Parathyroid adenoma (tissue), 2 donors: ENCODE measurements around the gene TCF3.

ENCODE experiments used
- H2AFZ ChIP-seq: fragments of 300-600 bp; sonication (generic); one replicate; pipeline ENCODE4 v1.7.0; 2017; ENCODE audit warnings: antibody characterized with exemption, mild to moderate bottlenecking
- H3K27ac ChIP-seq: fragments of 300-600 bp; sonication (generic); one replicate; pipeline ENCODE4 v1.7.0; 2017
- H3K27me3 ChIP-seq: fragments of 300-600 bp; sonication (generic); one replicate; pipeline ENCODE4 v1.7.0; 2017; ENCODE audit warnings: low read length; ENCODE audit not compliant: control insufficient read depth, insufficient read depth
- H3K36me3 ChIP-seq: fragments of 300-600 bp; sonication (generic); one replicate; pipeline ENCODE4 v1.7.0; 2017; ENCODE audit warnings: low read length; ENCODE audit not compliant: control insufficient read depth, insufficient read depth
- H3K4me1 ChIP-seq: fragments of 300-600 bp; sonication (generic); one replicate; pipeline ENCODE4 v1.7.0; 2017; ENCODE audit warnings: control low read depth
- H3K4me2 ChIP-seq: fragments of 300-600 bp; sonication (generic); one replicate; pipeline ENCODE4 v1.7.0; 2017; ENCODE audit warnings: low read length
- H3K4me3 ChIP-seq: fragments of 300-600 bp; sonication (generic); one replicate; pipeline ENCODE4 v1.7.0; 2017; ENCODE audit warnings: low read depth, low read length
- H3K79me2 ChIP-seq: fragments of 300-600 bp; sonication (generic); one replicate; pipeline ENCODE4 v1.7.0; 2017; ENCODE audit warnings: control low read depth
- H3K9ac ChIP-seq: fragments of 300-600 bp; sonication (generic); one replicate; pipeline ENCODE4 v1.7.0; 2017; ENCODE audit warnings: mild to moderate bottlenecking
- H3K9me3 ChIP-seq: fragments of 300-600 bp; sonication (generic); one replicate; pipeline ENCODE4 v1.7.0; 2017; ENCODE audit warnings: low read length; ENCODE audit not compliant: control insufficient read depth
- TF ChIP-seq, protein P1 (sequence below): fragments of 300-600 bp; sonication (generic); IDR thresholded peaks from one replicate; pipeline ENCODE4 v1.7.0; 2017; ENCODE audit warnings: antibody characterized with exemption, mild to moderate bottlenecking
- donor health status: primary hyperparathyroidism.

The TCF3 gene

DNA sequence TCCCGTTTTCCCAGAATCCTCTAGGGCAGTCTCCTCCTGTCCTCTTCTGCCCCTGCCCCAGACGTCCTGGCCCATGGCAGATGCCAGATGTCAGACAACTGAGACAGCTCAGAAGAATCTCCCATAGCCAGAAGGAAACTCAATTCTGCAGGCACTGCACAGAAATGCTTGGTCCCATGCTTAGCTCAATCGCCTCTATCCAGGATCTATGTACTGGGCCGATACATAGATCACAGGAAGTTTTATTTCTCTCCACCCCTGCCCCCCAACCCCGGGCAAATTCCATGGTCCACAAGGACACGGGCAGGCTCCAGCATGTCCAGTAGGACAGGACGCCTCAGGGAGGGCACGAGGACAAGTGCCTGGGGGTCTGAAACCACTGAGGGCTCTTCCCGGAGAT is 64.5 kb downstream of the TCF3 start:
- H3K9me3 ChIP-seq = no peaks in the 10 kb centered on the region
- peaks cover 56% of the 10 kb centered on the region for H3K79me2 ChIP-seq
- no peaks in the 10 kb centered on the region for H3K36me3 ChIP-seq
- H3K4me3 ChIP-seq = no peak overlapping the region
- H3K27ac ChIP-seq = no peak overlapping the region
- no peak overlapping the region for H2AFZ ChIP-seq
- no peaks in the 10 kb centered on the region for H3K4me1 ChIP-seq
- TF ChIP-seq, protein P1, sequence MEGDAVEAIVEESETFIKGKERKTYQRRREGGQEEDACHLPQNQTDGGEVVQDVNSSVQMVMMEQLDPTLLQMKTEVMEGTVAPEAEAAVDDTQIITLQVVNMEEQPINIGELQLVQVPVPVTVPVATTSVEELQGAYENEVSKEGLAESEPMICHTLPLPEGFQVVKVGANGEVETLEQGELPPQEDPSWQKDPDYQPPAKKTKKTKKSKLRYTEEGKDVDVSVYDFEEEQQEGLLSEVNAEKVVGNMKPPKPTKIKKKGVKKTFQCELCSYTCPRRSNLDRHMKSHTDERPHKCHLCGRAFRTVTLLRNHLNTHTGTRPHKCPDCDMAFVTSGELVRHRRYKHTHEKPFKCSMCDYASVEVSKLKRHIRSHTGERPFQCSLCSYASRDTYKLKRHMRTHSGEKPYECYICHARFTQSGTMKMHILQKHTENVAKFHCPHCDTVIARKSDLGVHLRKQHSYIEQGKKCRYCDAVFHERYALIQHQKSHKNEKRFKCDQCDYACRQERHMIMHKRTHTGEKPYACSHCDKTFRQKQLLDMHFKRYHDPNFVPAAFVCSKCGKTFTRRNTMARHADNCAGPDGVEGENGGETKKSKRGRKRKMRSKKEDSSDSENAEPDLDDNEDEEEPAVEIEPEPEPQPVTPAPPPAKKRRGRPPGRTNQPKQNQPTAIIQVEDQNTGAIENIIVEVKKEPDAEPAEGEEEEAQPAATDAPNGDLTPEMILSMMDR = no peak
- H3K27me3 ChIP-seq = no peaks in the 10 kb centered on the region
- no peak overlapping the region for H3K9ac ChIP-seq
- H3K4me2 ChIP-seq = no peak overlapping the region

DNA sequence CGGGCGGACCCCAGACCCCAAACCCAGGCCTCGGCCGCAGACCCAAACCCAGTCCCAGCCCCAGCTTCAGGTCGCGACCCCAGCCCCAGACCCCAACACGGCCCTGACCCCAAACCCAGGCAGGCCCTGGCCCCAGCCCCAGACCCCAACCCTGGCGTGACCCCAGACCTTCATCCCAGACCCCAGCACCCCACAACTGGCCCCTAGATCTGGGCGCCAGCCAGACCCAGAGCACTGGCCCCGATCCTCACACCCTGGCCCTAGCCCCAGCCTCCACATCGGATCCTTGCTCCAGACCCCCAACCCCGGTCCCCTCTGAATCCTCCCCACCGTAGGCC is 67.2 kb downstream of the TCF3 start:
- H3K9ac ChIP-seq = no peak overlapping the region
- peaks cover 54% of the 10 kb centered on the region for H3K79me2 ChIP-seq
- no peaks in the 10 kb centered on the region for H3K36me3 ChIP-seq
- H3K27me3 ChIP-seq = no peaks in the 10 kb centered on the region
- no peak overlapping the region for H3K4me3 ChIP-seq
- H3K27ac ChIP-seq = no peak overlapping the region
- no peak overlapping the region for H3K4me2 ChIP-seq
- no peaks in the 10 kb centered on the region for H3K9me3 ChIP-seq
- no peaks in the 10 kb centered on the region for H3K4me1 ChIP-seq
- H2AFZ ChIP-seq = no peak overlapping the region
- TF ChIP-seq, protein P1 = no peak

DNA sequence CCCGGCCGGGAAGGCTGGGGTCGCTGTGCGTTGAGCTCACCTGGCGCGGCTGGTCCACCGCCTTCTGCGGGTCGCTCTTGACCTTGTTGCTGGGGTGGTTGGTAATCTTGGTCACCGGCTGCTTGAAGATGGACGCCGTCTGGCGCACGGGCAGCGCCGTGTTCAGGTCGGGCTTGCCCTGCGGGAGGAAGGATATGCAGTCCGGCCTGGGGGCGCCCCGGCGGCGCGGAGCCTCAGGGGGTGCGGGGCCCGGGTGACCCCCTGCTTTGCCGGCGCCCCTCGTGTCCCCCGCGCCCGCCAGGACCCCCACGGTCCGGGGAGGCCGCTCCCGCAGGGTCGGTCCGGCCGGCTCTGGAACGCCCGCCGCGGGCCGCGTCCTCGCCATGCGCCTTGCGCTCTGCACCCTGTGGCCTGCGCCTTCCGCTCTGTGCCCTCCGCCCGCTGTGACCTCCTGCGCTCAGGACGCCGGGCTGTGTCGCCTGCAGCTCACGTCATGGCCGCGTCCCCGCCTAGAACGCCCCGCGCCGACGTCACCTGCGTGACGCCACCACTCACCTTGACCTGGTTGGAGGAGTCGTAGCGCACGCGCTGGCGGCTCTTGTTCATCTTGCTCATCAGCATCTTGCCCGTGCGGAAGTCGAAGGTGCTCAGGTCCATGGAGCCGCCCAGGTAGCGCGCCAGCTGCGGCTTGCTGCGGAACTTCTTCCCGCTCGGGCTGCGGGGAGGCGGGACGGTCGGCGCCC is 67.7 kb downstream of the TCF3 start:
- Histone ChIP-seq H3K4me3 (no peak overlapping the region), H3K9me3 (no peaks in the 10 kb centered on the region), H3K27ac (no peak overlapping the region), H3K9ac (no peak overlapping the region), H2AFZ (no peak overlapping the region), H3K79me2 (peaks cover 54% of the 10 kb centered on the region), H3K36me3 (no peaks in the 10 kb centered on the region), H3K4me2 (no peak overlapping the region), H3K27me3 (no peaks in the 10 kb centered on the region), H3K4me1 (no peaks in the 10 kb centered on the region)
- TF ChIP-seq, protein P1 = no peak

DNA sequence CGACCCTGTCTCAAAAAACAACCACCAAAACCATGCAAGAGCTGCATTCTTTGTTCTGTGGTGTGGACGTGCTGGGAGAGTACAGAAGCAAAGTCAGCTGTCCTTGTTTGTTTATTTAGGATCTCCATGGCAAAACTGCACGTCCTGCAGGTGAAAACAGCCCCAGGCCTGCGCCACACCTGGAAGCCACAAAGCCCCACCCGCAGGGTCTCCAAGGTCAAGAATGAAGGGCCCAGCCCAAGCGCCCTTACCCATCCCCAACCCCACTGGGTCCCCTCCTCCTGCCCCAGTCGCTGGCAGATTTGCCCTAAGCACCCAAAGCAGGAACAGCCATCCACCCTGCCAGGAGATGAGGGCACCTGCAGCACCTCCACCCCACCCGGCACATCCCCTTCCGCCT is 70.2 kb downstream of the TCF3 start:
- Histone ChIP-seq H3K4me3 (no peak overlapping the region), H3K27ac (no peak overlapping the region), H3K9me3 (no peaks in the 10 kb centered on the region), H3K4me2 (no peak overlapping the region), H3K27me3 (no peaks in the 10 kb centered on the region), H3K4me1 (no peaks in the 10 kb centered on the region), H2AFZ (no peak overlapping the region), H3K9ac (no peak overlapping the region), H3K36me3 (no peaks in the 10 kb centered on the region), H3K79me2 (peaks cover 37% of the 10 kb centered on the region)
- TF ChIP-seq, protein P1 = no peak

DNA sequence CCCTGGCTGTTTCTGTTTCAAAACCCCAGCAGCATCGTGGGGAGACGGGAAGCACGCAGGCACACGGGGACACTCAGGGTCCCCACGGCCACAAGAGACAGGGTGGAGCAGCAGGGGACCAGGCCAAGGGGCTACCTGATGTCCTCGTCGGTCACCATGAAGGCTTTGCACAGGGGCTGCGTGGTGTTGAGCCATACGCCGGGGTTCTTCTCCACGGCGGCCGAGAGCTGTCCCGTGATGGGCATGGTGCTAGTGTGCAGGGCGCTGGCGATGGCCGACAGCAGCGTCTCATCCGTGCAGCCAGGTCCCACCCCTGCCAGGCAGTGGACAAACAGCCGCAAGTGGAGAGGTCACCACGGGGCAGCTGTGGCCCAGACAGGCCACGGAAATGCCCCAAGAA is 71.5 kb downstream of the TCF3 start:
- Histone ChIP-seq H3K79me2 (peaks cover 26% of the 10 kb centered on the region), H3K27ac (no peak overlapping the region), H3K9ac (no peak overlapping the region), H3K9me3 (no peaks in the 10 kb centered on the region), H3K36me3 (no peaks in the 10 kb centered on the region), H2AFZ (no peak overlapping the region), H3K4me3 (no peak overlapping the region), H3K4me1 (no peaks in the 10 kb centered on the region), H3K27me3 (no peaks in the 10 kb centered on the region), H3K4me2 (no peak overlapping the region)
- TF ChIP-seq, protein P1 = no peak
